GM12878 (cell line): ENCODE measurements around the gene KLKB1. TPM values are rescaled to one million over a fixed set of nuclear protein-coding genes. Genes with fewer than 3 reads are reported as not detected.

Experiments used
- E2F8 ChIP-seq: fragments of 450-650 bp; IDR thresholded peaks from 2 replicates; pipeline ENCODE4 v1.6.1; 2018; ENCODE audit warnings: mild to moderate bottlenecking, low read depth, moderate library complexity; ENCODE audit not compliant: partially characterized antibody
- POLR2AphosphoS5 ChIP-seq: IDR thresholded peaks from 2 replicates; pipeline ENCODE4 v1.6.1; 2011; ENCODE audit warnings: mild to moderate bottlenecking, low read length, inconsistent platforms
- RBBP5 ChIP-seq: fragments of 200-600 bp; sonication (generic); conservative IDR thresholded peaks from 2 replicates; pipeline ENCODE4 v1.6.1; 2016
- SP1 ChIP-seq: IDR thresholded peaks from one replicate; pipeline ENCODE4 v1.6.1; 2011; ENCODE audit warnings: low read depth, low read length
- SRF ChIP-seq, 2 experiments: IDR thresholded peaks; 2 replicates each; pipeline ENCODE4 v1.6.1; 2011; ENCODE audit warnings: low read depth in 2 of 2, low read length in 2 of 2, mild to moderate bottlenecking in 1 of 2, moderate library complexity in 1 of 2
- TAF1 ChIP-seq: IDR thresholded peaks from 2 replicates; pipeline ENCODE4 v1.6.1; 2011; ENCODE audit warnings: mild to moderate bottlenecking, low read depth, low read length, borderline replicate concordance
- TCF12 ChIP-seq: IDR thresholded peaks from 2 replicates; pipeline ENCODE4 v1.6.1; 2011; ENCODE audit warnings: low read depth, mild to moderate bottlenecking, low read length
- polyA plus RNA-seq, 11 experiments: library from polyadenylated mRNA; depleted of rRNA in 4 of 11; unstranded in 6 of 11; stranded (reverse) in 5 of 11; fragments of >200 nt; fragmentation: Nextera tagmentation in 4 of 11; fragmentation: Illumina TruSeq in 1 of 11; extraction: Ambion mirVana in 4 of 11; extraction: Trizol in 1 of 11; gene quantifications; 1 replicate in 1 of 11; 2 replicates in 10 of 11; pipeline versions ENCODE4 v1.2.1 to v1.2.3, GENCODE V29; 2011 to 2016; ENCODE audit warnings: inconsistent platforms in 2 of 11, missing spikeins in 2 of 11, low read depth in 1 of 11
- total RNA-seq, 4 experiments: library from RNA; depleted of rRNA in 3 of 4; stranded (reverse); fragments of >200 nt in 3 of 4; fragmentation: Illumina TruSeq in 1 of 4; extraction: Trizol in 1 of 4; gene quantifications; 2 replicates each; pipeline versions ENCODE4 v1.2.1 to v1.2.3, GENCODE V29; 2013 to 2021
- TF ChIP-seq, protein P1 (sequence below): fragments of 450-650 bp; IDR thresholded peaks from 2 replicates; pipeline ENCODE4 v1.6.1; 2017; ENCODE audit warnings: mild to moderate bottlenecking

KLKB1 gene
- total and polyA plus RNA-seq, 10 of the 15 experiments (the other 5 are each of a cell fraction or from before 2014, with no cell fraction given): 0.04 TPM; not detected in 9

GRCh38 chr4:186271081-186271678, 43.9 kb downstream of the KLKB1 start (continued):
- TF ChIP-seq E2F8 (no peak), TAF1 (no peak), TCF12 (no peak), SP1 (no peak), RBBP5 (no peak), POLR2AphosphoS5 (no peak), SRF (IDR thresholded peaks at IDR 0.05; ENCODE audit: low read depth in 2 of 2, low read length in 2 of 2) (no peak)
- TF ChIP-seq, protein P1, sequence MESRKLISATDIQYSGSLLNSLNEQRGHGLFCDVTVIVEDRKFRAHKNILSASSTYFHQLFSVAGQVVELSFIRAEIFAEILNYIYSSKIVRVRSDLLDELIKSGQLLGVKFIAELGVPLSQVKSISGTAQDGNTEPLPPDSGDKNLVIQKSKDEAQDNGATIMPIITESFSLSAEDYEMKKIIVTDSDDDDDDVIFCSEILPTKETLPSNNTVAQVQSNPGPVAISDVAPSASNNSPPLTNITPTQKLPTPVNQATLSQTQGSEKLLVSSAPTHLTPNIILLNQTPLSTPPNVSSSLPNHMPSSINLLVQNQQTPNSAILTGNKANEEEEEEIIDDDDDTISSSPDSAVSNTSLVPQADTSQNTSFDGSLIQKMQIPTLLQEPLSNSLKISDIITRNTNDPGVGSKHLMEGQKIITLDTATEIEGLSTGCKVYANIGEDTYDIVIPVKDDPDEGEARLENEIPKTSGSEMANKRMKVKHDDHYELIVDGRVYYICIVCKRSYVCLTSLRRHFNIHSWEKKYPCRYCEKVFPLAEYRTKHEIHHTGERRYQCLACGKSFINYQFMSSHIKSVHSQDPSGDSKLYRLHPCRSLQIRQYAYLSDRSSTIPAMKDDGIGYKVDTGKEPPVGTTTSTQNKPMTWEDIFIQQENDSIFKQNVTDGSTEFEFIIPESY: no peak
